Smooth muscle cell (in vitro differentiated cells): Measurements from ENCODE around the gene XPR1. TPM values are rescaled to one million over a fixed set of nuclear protein-coding genes. Genes with fewer than 3 reads are reported as not detected.

Experiments
- DNase-seq: peaks from one replicate; lab custom pipeline; 2025; ENCODE audit not compliant: unreplicated experiment; lab: John Stamatoyannopoulos, UW
- H2AFZ ChIP-seq: fragments of 200-600 bp; sonication (generic); 2 replicates; pipeline ENCODE4 v1.6.0; 2016; ENCODE audit warnings: antibody characterized with exemption, low read depth, mild to moderate bottlenecking
- H3F3A ChIP-seq: fragments of 200-600 bp; sonication (generic); 2 replicates; pipeline ENCODE4 v1.6.0; 2017; ENCODE audit warnings: antibody characterized with exemption, low read depth
- H3K27ac ChIP-seq: fragments of 200-600 bp; sonication (generic); 2 replicates; pipeline ENCODE4 v1.5.1; 2016; ENCODE audit warnings: low read depth, mild to moderate bottlenecking
- H3K27me3 ChIP-seq: fragments of 200-600 bp; sonication (generic); 2 replicates; pipeline ENCODE4 v1.6.1; 2016; ENCODE audit warnings: low read depth, mild to moderate bottlenecking
- H3K36me3 ChIP-seq: fragments of 200-600 bp; sonication (generic); 2 replicates; pipeline ENCODE4 v1.5.1; 2016; ENCODE audit warnings: low read depth
- H3K4me1 ChIP-seq: fragments of 200-600 bp; sonication (generic); 2 replicates; pipeline ENCODE4 v1.5.1; 2016; ENCODE audit warnings: low read depth
- H3K4me2 ChIP-seq: fragments of 200-600 bp; sonication (generic); 2 replicates; pipeline ENCODE4 v1.6.0; 2016; ENCODE audit warnings: mild to moderate bottlenecking
- H3K4me3 ChIP-seq: fragments of 200-600 bp; sonication (generic); 2 replicates; pipeline ENCODE4 v1.5.1; 2016; ENCODE audit warnings: mild to moderate bottlenecking
- H3K79me2 ChIP-seq: fragments of 200-600 bp; sonication (generic); 2 replicates; pipeline ENCODE4 v1.6.0; 2016; ENCODE audit warnings: low read depth, mild to moderate bottlenecking
- H3K9ac ChIP-seq: fragments of 200-600 bp; sonication (generic); 2 replicates; pipeline ENCODE4 v1.6.0; 2016; ENCODE audit warnings: low read depth
- H3K9me3 ChIP-seq: fragments of 200-600 bp; sonication (generic); replicated peaks from 2 replicates; pipeline ENCODE4 v1.5.1; 2016; ENCODE audit warnings: low read depth
- H4K20me1 ChIP-seq: fragments of 200-600 bp; sonication (generic); 2 replicates; pipeline ENCODE4 v1.6.0; 2016; ENCODE audit warnings: low read depth
- CTCF ChIP-seq: fragments of 200-600 bp; sonication (generic); IDR thresholded peaks from 2 replicates; pipeline ENCODE4 v1.5.1; 2017; ENCODE audit warnings: borderline replicate concordance, mild to moderate bottlenecking, antibody characterized with exemption; ENCODE audit not compliant: insufficient read depth, poor library complexity, severe bottlenecking
- WGBS: methylation state at CpG from one replicate; pipeline ENCODE4 v1.1.7; 2016; ENCODE audit warnings: low lambda C conversion rate; 5-methylcytosine and 5-hydroxymethylcytosine counted together
- polyA plus RNA-seq: library from polyadenylated mRNA; unstranded; fragments of >200 nt; fragmentation: Nextera tagmentation; extraction: Ambion mirVana; gene quantifications from 2 replicates; pipeline ENCODE4 v1.2.1, GENCODE V29; 2016
- total RNA-seq: library from RNA; depleted of rRNA; stranded (reverse); fragments of >200 nt; gene quantifications from 2 replicates; pipeline ENCODE4 v1.2.3, GENCODE V29; 2014

Gene XPR1
- total and polyA plus RNA-seq, 2 experiments from 2014 or later: 9.5 to 27.6 TPM

- Histone ChIP-seq H3K36me3 (no peaks in the 10 kb centered on the region), H2AFZ (no peak overlapping the region), H3K79me2 (no peaks in the 10 kb centered on the region), H3K27ac (no peak overlapping the region), H3K4me3 (no peak overlapping the region), H4K20me1 (no peaks in the 10 kb centered on the region), H3K4me2 (no peak overlapping the region), H3K27me3 (no peaks in the 10 kb centered on the region), H3F3A (no peaks in the 10 kb centered on the region), H3K4me1 (no peaks in the 10 kb centered on the region), H3K9ac (no peak overlapping the region), H3K9me3 (no peaks in the 10 kb centered on the region)
- TF ChIP-seq CTCF: peak; percentile 22
- no peak for DNase-seq
- WGBS: 60% methylated on average over 1 of the region's 1 CpG
These were observed 147.1 kb downstream of the XPR1 start for GRCh38 chr1:180778782-180779398.

GRCh38 chr1:180779584-180779983 lies 147.8 kb downstream of the XPR1 start:
- no peaks in the 10 kb centered on the region for H3F3A ChIP-seq
- no peaks in the 10 kb centered on the region for H3K36me3 ChIP-seq
- DNase-seq: no peak
- H4K20me1 ChIP-seq: no peaks in the 10 kb centered on the region
- H3K27ac ChIP-seq: no peak overlapping the region
- TF ChIP-seq CTCF: no peak
- H2AFZ ChIP-seq: no peak overlapping the region
- 90% methylated on average over 3 of the region's 3 CpGs for WGBS
- H3K4me3 ChIP-seq: no peak overlapping the region
- no peaks in the 10 kb centered on the region for H3K4me1 ChIP-seq
- no peak overlapping the region for H3K4me2 ChIP-seq
- no peak overlapping the region for H3K9ac ChIP-seq
- no peaks in the 10 kb centered on the region for H3K9me3 ChIP-seq
- H3K27me3 ChIP-seq: no peaks in the 10 kb centered on the region
- H3K79me2 ChIP-seq: no peaks in the 10 kb centered on the region

GRCh38 chr1:180781718-180782117 lies 149.9 kb downstream of the XPR1 start:
- Histone ChIP-seq H3K4me3 (no peak overlapping the region), H3K9me3 (no peaks in the 10 kb centered on the region), H2AFZ (no peak overlapping the region), H3K27ac (no peak overlapping the region), H3F3A (no peaks in the 10 kb centered on the region), H3K4me1 (no peaks in the 10 kb centered on the region), H3K4me2 (no peak overlapping the region), H3K36me3 (no peaks in the 10 kb centered on the region), H3K27me3 (no peaks in the 10 kb centered on the region), H3K9ac (no peak overlapping the region), H4K20me1 (no peaks in the 10 kb centered on the region), H3K79me2 (no peaks in the 10 kb centered on the region)
- no peak for DNase-seq
- 98% methylated on average over 6 of the region's 6 CpGs for WGBS
- no peak for TF ChIP-seq CTCF

- no peaks in the 10 kb centered on the region for H3K79me2 ChIP-seq
- H4K20me1 ChIP-seq: no peaks in the 10 kb centered on the region
- no peaks in the 10 kb centered on the region for H3K9me3 ChIP-seq
- no peaks in the 10 kb centered on the region for H3K4me1 ChIP-seq
- H3F3A ChIP-seq: no peaks in the 10 kb centered on the region
- no peak for DNase-seq
- no peak for TF ChIP-seq CTCF
- H3K27me3 ChIP-seq: no peaks in the 10 kb centered on the region
- H2AFZ ChIP-seq: no peak overlapping the region
- no peak overlapping the region for H3K27ac ChIP-seq
- H3K9ac ChIP-seq: no peak overlapping the region
- no peaks in the 10 kb centered on the region for H3K36me3 ChIP-seq
- WGBS: 91% methylated on average over 3 of the region's 3 CpGs
- no peak overlapping the region for H3K4me2 ChIP-seq
- no peak overlapping the region for H3K4me3 ChIP-seq
These were observed 153.5 kb downstream of the XPR1 start for GRCh38 chr1:180785291-180785690.
